ENCODE data around the gene ADORA1. TPM values are rescaled to one million over a fixed set of nuclear protein-coding genes. Genes with fewer than 3 reads are reported as not detected.

Gene ADORA1
- total RNA-seq, result 2.7 TPM
- long read RNA-seq, partial matches to known transcripts, result 0 of 1 reads
- long read RNA-seq, other reads (novel, unspliced or antisense), result 0 of 1 reads

GRCh38 chr1:203127666-203128430 is at the start of gene ADORA1:
ADORA1 (plus strand) TSS chr1:203127726; CDS start chr1:203128842, 1,116 bp downstream.
- peak; percentile 90 for DNase-seq (ENCODE audit: low spot score)

GRCh38 chr1:203077956-203078355 is 49.6 kb upstream of the ADORA1 start:
- DNase-seq (ENCODE audit: low spot score), result no peak

GRCh38 chr1:203078478-203078877 is 49.0 kb upstream of the ADORA1 start:
- no peak for DNase-seq (ENCODE audit: low spot score)

GRCh38 chr1:203080456-203080855 is 47.1 kb upstream of the ADORA1 start:
- peak; percentile 76 for DNase-seq (ENCODE audit: low spot score)

- peak; percentile 47 for DNase-seq (ENCODE audit: low spot score)
Measured at GRCh38 chr1:203081465-203082230, 45.9 kb upstream of the ADORA1 start.

- DNase-seq (ENCODE audit: low spot score), result no peak
Measured at GRCh38 chr1:203082231-203082505, 45.4 kb upstream of the ADORA1 start.

- peak; percentile 57 for DNase-seq (ENCODE audit: low spot score)
Measured at GRCh38 chr1:203082571-203083462, 44.7 kb upstream of the ADORA1 start.

- DNase-seq (ENCODE audit: low spot score), result peak; percentile 72
Measured at GRCh38 chr1:203083463-203083921, 44.0 kb upstream of the ADORA1 start.

- no peak for DNase-seq (ENCODE audit: low spot score)
Measured at GRCh38 chr1:203084588-203085527, 42.7 kb upstream of the ADORA1 start.

- DNase-seq (ENCODE audit: low spot score), result no peak
Measured at GRCh38 chr1:203085528-203086406, 41.8 kb upstream of the ADORA1 start, which contains the start of gene MYOG. MYOG (minus strand) TSS chr1:203086012; CDS start chr1:203085961, 51 bp downstream.

GRCh38 chr1:203086992-203087763 is 40.3 kb upstream of the ADORA1 start:
- DNase-seq (ENCODE audit: low spot score), result no peak

- DNase-seq (ENCODE audit: low spot score), result no peak
Measured at GRCh38 chr1:203088441-203088840, 39.1 kb upstream of the ADORA1 start.

GRCh38 chr1:203089001-203089650 is 38.4 kb upstream of the ADORA1 start:
- no peak for DNase-seq (ENCODE audit: low spot score)

GRCh38 chr1:203089651-203090045 is 37.9 kb upstream of the ADORA1 start:
- no peak for DNase-seq (ENCODE audit: low spot score)

GRCh38 chr1:203090421-203091198 is 36.9 kb upstream of the ADORA1 start:
- DNase-seq (ENCODE audit: low spot score), result no peak

GRCh38 chr1:203091199-203091477 is 36.4 kb upstream of the ADORA1 start:
- no peak for DNase-seq (ENCODE audit: low spot score)

- DNase-seq (ENCODE audit: low spot score), result no peak
Measured at GRCh38 chr1:203091761-203092330, 35.7 kb upstream of the ADORA1 start.
